ENCODE results near the gene SLC41A3. TPM values are rescaled to one million over a fixed set of nuclear protein-coding genes. Genes with fewer than 3 reads are reported as not detected.

Gene SLC41A3
- total RNA-seq, 4 donors from 2014 or later = 56.1 to 72.2 (median 59.7) TPM

- TF ChIP-seq, protein P1, sequence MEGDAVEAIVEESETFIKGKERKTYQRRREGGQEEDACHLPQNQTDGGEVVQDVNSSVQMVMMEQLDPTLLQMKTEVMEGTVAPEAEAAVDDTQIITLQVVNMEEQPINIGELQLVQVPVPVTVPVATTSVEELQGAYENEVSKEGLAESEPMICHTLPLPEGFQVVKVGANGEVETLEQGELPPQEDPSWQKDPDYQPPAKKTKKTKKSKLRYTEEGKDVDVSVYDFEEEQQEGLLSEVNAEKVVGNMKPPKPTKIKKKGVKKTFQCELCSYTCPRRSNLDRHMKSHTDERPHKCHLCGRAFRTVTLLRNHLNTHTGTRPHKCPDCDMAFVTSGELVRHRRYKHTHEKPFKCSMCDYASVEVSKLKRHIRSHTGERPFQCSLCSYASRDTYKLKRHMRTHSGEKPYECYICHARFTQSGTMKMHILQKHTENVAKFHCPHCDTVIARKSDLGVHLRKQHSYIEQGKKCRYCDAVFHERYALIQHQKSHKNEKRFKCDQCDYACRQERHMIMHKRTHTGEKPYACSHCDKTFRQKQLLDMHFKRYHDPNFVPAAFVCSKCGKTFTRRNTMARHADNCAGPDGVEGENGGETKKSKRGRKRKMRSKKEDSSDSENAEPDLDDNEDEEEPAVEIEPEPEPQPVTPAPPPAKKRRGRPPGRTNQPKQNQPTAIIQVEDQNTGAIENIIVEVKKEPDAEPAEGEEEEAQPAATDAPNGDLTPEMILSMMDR (IDR thresholded peaks at IDR 0.05) = no peak
- TF ChIP-seq POLR2A (IDR thresholded peaks at IDR 0.05) = no peak
- 68 to 70% methylated on average over 4 of the region's 4 CpGs for WGBS, 2 donors
- Histone ChIP-seq H3K36me3 (peaks cover 0 to 4% of the 10 kb centered on the region in 2 donors), H3K4me3 (replicated peaks in 1 of 3) (no peak overlapping the region), H3K4me1 (no peaks in the 10 kb centered on the region), H3K27me3 (no peaks in the 10 kb centered on the region), H3K27ac (no peak overlapping the region), H3K9me3 (no peaks in the 10 kb centered on the region)
- DNase-seq = no peak
- intact Hi-C loops (cut with DNase I) = no loop called here
Measured at GRCh38 chr3:126014252-126014651, 69.7 kb downstream of the SLC41A3 start.

GRCh38 chr3:126013751-126014156, 70.2 kb downstream of the SLC41A3 start:
- no peak overlapping the region for H3K27ac ChIP-seq
- no peak overlapping the region for H3K4me3 ChIP-seq (replicated peaks in 1 of 3)
- H3K27me3 ChIP-seq = no peaks in the 10 kb centered on the region
- H3K4me1 ChIP-seq = no peaks in the 10 kb centered on the region
- TF ChIP-seq POLR2A (IDR thresholded peaks at IDR 0.05) = no peak
- TF ChIP-seq, protein P1 (IDR thresholded peaks at IDR 0.05) = no peak
- no peaks in the 10 kb centered on the region for H3K9me3 ChIP-seq
- 84 to 89% methylated on average over 8 of the region's 8 CpGs for WGBS, 2 donors
- intact Hi-C loops (cut with DNase I) = no loop called here
- DNase-seq = no peak
- peaks cover 2 to 4% of the 10 kb centered on the region in 2 donors for H3K36me3 ChIP-seq

DNA sequence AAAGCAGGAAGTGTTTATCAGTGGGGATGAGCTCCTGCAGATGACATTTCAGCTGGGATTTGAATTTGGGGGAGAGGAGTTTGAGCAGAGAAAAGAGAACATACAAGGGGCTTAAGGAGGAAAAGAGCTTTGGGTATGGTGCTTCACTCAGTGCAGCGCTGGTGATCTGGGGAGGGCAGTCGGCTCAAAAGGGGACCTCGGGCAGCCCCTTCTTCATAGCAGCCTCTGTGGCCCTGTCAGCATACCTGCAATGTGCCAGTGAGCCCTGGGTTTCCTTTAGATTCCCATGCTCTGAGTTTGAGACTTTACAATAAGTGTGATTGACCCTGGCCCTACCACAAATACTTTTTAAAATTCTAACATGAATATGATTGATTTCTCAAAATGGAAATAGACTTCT, 74.7 kb downstream of the SLC41A3 start:
- H3K4me3 ChIP-seq (replicated peaks in 1 of 3) = no peak overlapping the region
- TF ChIP-seq, protein P1 (IDR thresholded peaks at IDR 0.05) = no peak
- no peak for TF ChIP-seq POLR2A (IDR thresholded peaks at IDR 0.05)
- no peaks in the 10 kb centered on the region for H3K4me1 ChIP-seq
- peaks cover 7 to 17% of the 10 kb centered on the region in 2 donors for H3K36me3 ChIP-seq
- DNase-seq = no peak
- H3K9me3 ChIP-seq = no peaks in the 10 kb centered on the region
- H3K27ac ChIP-seq = no peak overlapping the region
- H3K27me3 ChIP-seq = no peaks in the 10 kb centered on the region
- 92 to 94% methylated on average over 3 of the region's 3 CpGs for WGBS, 2 donors
- intact Hi-C loops (cut with DNase I) = no loop called here

DNA sequence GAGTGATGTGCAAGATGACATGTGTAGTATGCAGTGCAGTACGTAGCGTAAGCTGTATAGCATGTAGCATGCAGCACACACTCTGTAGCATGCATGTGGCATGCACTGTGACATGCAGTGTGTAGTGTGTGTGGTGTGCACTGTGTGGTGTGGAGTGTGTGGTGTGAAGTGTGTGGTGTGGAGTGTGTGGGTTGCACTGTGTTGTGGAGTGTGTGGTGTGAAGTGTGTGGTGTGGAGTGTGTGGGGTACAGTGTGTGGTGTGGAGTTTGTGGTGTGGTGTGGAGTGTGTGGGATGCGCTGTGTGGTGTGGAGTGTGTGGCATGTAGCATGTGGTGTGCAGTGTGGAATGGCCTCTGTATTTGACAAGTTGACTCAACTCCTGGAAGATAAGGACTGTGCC, 75.7 kb downstream of the SLC41A3 start:
- H3K4me1 ChIP-seq = no peaks in the 10 kb centered on the region
- TF ChIP-seq, protein P1 (IDR thresholded peaks at IDR 0.05) = no peak
- no peak for TF ChIP-seq POLR2A (IDR thresholded peaks at IDR 0.05)
- no peaks in the 10 kb centered on the region for H3K9me3 ChIP-seq
- no peaks in the 10 kb centered on the region for H3K27me3 ChIP-seq
- H3K27ac ChIP-seq = no peak overlapping the region
- peaks cover 7 to 17% of the 10 kb centered on the region in 2 donors for H3K36me3 ChIP-seq
- no peak for DNase-seq
- no peak overlapping the region for H3K4me3 ChIP-seq (replicated peaks in 1 of 3)
- intact Hi-C loops (cut with DNase I) = no loop called here
- 97 to 99% methylated on average over 3 of the region's 3 CpGs for WGBS, 2 donors

DNA sequence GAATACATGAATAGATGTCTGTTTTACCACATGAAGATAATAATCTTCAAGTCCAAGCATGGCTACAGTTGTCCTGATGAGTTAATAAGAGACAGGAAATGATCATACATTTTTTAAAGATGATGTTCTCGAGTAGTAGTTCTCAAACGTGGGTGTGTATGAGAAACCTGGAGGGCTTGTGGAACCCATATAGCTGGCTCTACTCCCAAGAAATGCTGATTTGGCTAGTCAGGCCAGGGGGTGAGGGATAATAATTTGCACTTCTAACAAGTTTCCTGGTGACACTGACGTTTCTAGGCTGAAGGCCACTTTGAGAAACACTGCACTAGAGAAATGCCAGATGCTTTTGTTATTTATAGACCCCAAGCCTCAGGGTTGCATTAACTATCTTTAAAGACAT, 78.0 kb downstream of the SLC41A3 start:
- WGBS, 2 donors = 52 to 62% methylated on average over 3 of the region's 3 CpGs
- H3K27ac ChIP-seq = no peak overlapping the region
- TF ChIP-seq POLR2A (IDR thresholded peaks at IDR 0.05) = no peak
- TF ChIP-seq, protein P1 (IDR thresholded peaks at IDR 0.05) = no peak
- H3K27me3 ChIP-seq = no peaks in the 10 kb centered on the region
- H3K36me3 ChIP-seq = peaks cover 7 to 17% of the 10 kb centered on the region in 2 donors
- no peak for DNase-seq
- no peak overlapping the region for H3K4me3 ChIP-seq (replicated peaks in 1 of 3)
- intact Hi-C loops (cut with DNase I) = no loop called here
- no peaks in the 10 kb centered on the region for H3K9me3 ChIP-seq
- no peaks in the 10 kb centered on the region for H3K4me1 ChIP-seq
